GM12878 (cell line): ENCODE results near the gene RPS16.

Experiments used
- BMI1 ChIP-seq: fragments of 450-650 bp; IDR thresholded peaks from 2 replicates; pipeline ENCODE4 v1.6.1; 2016; ENCODE audit warnings: mild to moderate bottlenecking, moderate library complexity, borderline replicate concordance
- CHD2 ChIP-seq: IDR thresholded peaks from 2 replicates; pipeline ENCODE4 v1.6.1; 2011; ENCODE audit warnings: low read depth, low read length, improper control_type of control experiment, borderline replicate concordance
- CREB1 ChIP-seq: IDR thresholded peaks from 2 replicates; pipeline ENCODE4 v1.6.1; 2012; ENCODE audit warnings: low read depth, mild to moderate bottlenecking, inconsistent platforms
- HDGF ChIP-seq: fragments of 450-650 bp; IDR thresholded peaks from 2 replicates; pipeline ENCODE4 v1.6.1; 2016; ENCODE audit warnings: antibody characterized with exemption
- POLR2A ChIP-seq: IDR thresholded peaks from 2 replicates; pipeline ENCODE4 v1.6.1; 2011; ENCODE audit warnings: low read depth, mild to moderate bottlenecking, low read length
- ZNF274 ChIP-seq: IDR thresholded peaks from one replicate; pipeline ENCODE4 v1.8.0; 2011; ENCODE audit not compliant: insufficient read length, insufficient read depth
- ZSCAN29 ChIP-seq: fragments of 450-650 bp; IDR thresholded peaks from 2 replicates; pipeline ENCODE4 v1.6.1; 2017; ENCODE audit warnings: mild to moderate bottlenecking, moderate library complexity
- TF ChIP-seq, protein P1 (sequence below), 3 experiments: IDR thresholded peaks in 2 of 3; conservative IDR thresholded peaks in 1 of 3; 2 replicates each; pipeline ENCODE4 v1.5.1; 2011; ENCODE audit warnings: low read depth in 3 of 3, low read length in 3 of 3, mild to moderate bottlenecking in 3 of 3, control low read depth in 2 of 3, moderate library complexity in 2 of 3, inconsistent platforms in 1 of 3, mixed read lengths in 1 of 3; ENCODE audit not compliant: control insufficient read depth in 2 of 3, insufficient read depth in 1 of 3; ENCODE audit errors: extremely low read depth in 1 of 3

DNA sequence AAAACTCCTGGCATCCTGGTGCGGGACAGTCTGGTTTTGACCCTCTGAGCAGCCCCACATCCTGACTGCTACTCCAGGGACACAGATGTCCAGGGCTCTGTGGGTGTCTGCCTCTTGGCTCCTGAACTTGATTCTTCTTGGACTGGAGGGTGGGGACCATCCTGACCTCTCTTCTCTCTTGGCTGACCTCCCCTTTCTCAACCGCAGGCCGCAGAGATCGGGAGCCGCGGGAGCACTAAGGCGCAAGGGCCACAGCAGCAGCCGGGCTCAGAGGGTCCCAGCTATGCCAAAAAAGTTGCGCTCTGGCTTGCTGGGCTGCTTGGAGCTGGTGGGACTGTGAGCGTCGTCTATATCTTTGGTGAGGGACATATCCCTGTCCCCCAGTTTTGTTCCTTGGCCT, 45.9 kb upstream of the RPS16 start:
- TF ChIP-seq ZNF274 (no peak), POLR2A (no peak), BMI1 (no peak), HDGF (no peak), CHD2 (no peak), CREB1 (no peak), ZSCAN29 (no peak)
- TF ChIP-seq, protein P1, sequence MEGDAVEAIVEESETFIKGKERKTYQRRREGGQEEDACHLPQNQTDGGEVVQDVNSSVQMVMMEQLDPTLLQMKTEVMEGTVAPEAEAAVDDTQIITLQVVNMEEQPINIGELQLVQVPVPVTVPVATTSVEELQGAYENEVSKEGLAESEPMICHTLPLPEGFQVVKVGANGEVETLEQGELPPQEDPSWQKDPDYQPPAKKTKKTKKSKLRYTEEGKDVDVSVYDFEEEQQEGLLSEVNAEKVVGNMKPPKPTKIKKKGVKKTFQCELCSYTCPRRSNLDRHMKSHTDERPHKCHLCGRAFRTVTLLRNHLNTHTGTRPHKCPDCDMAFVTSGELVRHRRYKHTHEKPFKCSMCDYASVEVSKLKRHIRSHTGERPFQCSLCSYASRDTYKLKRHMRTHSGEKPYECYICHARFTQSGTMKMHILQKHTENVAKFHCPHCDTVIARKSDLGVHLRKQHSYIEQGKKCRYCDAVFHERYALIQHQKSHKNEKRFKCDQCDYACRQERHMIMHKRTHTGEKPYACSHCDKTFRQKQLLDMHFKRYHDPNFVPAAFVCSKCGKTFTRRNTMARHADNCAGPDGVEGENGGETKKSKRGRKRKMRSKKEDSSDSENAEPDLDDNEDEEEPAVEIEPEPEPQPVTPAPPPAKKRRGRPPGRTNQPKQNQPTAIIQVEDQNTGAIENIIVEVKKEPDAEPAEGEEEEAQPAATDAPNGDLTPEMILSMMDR (IDR thresholded peaks at IDR 0.05 in 2 of 3, conservative IDR thresholded peaks at IDR 0.05 in 1 of 3; ENCODE audit: control insufficient read depth in 2 of 3, extremely low read depth in 1 of 3, insufficient read depth in 1 of 3, low read depth in 3 of 3, low read length in 3 of 3) = no peak
